Upper lobe of left lung (tissue), 6 donors: ENCODE results near the gene TAF3. TPM values are rescaled to one million over a fixed set of nuclear protein-coding genes. Genes with fewer than 3 reads are reported as not detected.
A peak's percentile ranks its signal among the peaks of the same experiment; 100 is the strongest.

Source experiments
- ATAC-seq, 2 donors: fragments of 200-7000 bp; cut with Tn5 transposase; one replicate each; pipeline ENCODE4 v1.9.1; 2022; ENCODE audit warnings: mild to moderate bottlenecking in 2 of 2, moderate library complexity in 2 of 2; ENCODE audit not compliant: low FRiP score in 2 of 2
- DNase-seq, 2 donors: peaks; one replicate each; pipeline ENCODE4 v3.0.0-alpha.2; 2019 to 2020
- H3K27ac ChIP-seq, 4 donors: fragments of 200-600 bp; sonication (generic); one replicate each; pipeline ENCODE4 v1.5.1; 2016 to 2019
- H3K27me3 ChIP-seq, 4 donors: fragments of 200-600 bp; sonication (generic); one replicate each; pipeline ENCODE4 v1.5.1; 2017 to 2019
- H3K36me3 ChIP-seq, 4 donors: fragments of 200-600 bp; sonication (generic); one replicate each; pipeline ENCODE4 v1.5.1; 2016 to 2019
- H3K4me1 ChIP-seq, 4 donors: fragments of 200-600 bp; sonication (generic); one replicate each; pipeline ENCODE4 v1.5.1; 2018 to 2019
- H3K4me3 ChIP-seq, 4 donors: fragments of 200-600 bp; sonication (generic); one replicate each; pipeline ENCODE4 v1.5.1; 2017 to 2019; ENCODE audit warnings: mild to moderate bottlenecking in 2 of 4, moderate library complexity in 1 of 4
- H3K9me3 ChIP-seq, 4 donors: fragments of 200-600 bp; sonication (generic); one replicate each; pipeline ENCODE4 v1.5.1; 2018 to 2019
- CTCF ChIP-seq, 6 experiments: fragments of 450-650 bp in 4 of 6; fragments of 200-600 bp in 2 of 6; sonication (generic) in 2 of 6; IDR thresholded peaks; one replicate each; pipeline ENCODE4 v1.5.1; 2016 to 2019; ENCODE audit warnings: antibody characterized with exemption in 6 of 6
- EP300 ChIP-seq, 4 donors: sonication (generic); formaldehyde crosslinking; IDR thresholded peaks; one replicate each; pipeline ENCODE4 v1.5.1; 2017; ENCODE audit warnings: antibody characterized with exemption in 4 of 4, control low read depth in 2 of 4
- POLR2A ChIP-seq, 4 donors: fragments of 450-650 bp; IDR thresholded peaks; one replicate each; pipeline ENCODE4 v1.5.1; 2016 to 2017; ENCODE audit warnings: antibody characterized with exemption in 4 of 4, mild to moderate bottlenecking in 2 of 4
- POLR2AphosphoS5 ChIP-seq, 2 donors: sonication (generic); formaldehyde crosslinking; IDR thresholded peaks; one replicate each; pipeline ENCODE4 v1.5.1; 2017; ENCODE audit warnings: antibody characterized with exemption in 2 of 2
- WGBS, 2 donors: methylation state at CpG; one replicate each; pipeline ENCODE4 v1.1.5; 2017 to 2018; 5-methylcytosine and 5-hydroxymethylcytosine counted together
- total RNA-seq, 6 donors: library from RNA; depleted of rRNA in 4 of 6; stranded (reverse); fragments of >200 nt in 4 of 6; gene quantifications; one replicate each; pipeline versions ENCODE4 v1.1.0 to v1.2.1, GENCODE V29; 2016 to 2021
- donor health status: DM: no; HTN: no; CAD: no; lungs with moderate emphysema.
- donor health status: DM: no; HTN: yes; CAD: no; lungs with severe emphysema.

The TAF3 gene
- total RNA-seq, 6 donors from 2014 or later: 6.8 to 16.8 (median 10.1) TPM

GRCh38 chr10:7998831-7999230 is 180.5 kb downstream of the TAF3 start:
- DNase-seq (no peak), ATAC-seq (no peak)
- Histone ChIP-seq H3K27ac (no peak overlapping the region), H3K4me3 (no peak overlapping the region), H3K36me3 (no peaks in the 10 kb centered on the region), H3K9me3 (no peaks in the 10 kb centered on the region), H3K27me3 (no peaks in the 10 kb centered on the region), H3K4me1 (no peaks in the 10 kb centered on the region)
- TF ChIP-seq CTCF (IDR thresholded peaks at IDR 0.05) (no peak), EP300 (IDR thresholded peaks at IDR 0.05) (no peak), POLR2AphosphoS5 (IDR thresholded peaks at IDR 0.05) (no peak), POLR2A (IDR thresholded peaks at IDR 0.05) (no peak)
- 100% methylated on average over 1 of the region's 1 CpG for WGBS, 2 donors

- Histone ChIP-seq H3K27ac (no peak overlapping the region), H3K9me3 (peaks cover 0 to 10% (median 4%) of the 10 kb centered on the region in 4 donors), H3K4me3 (no peak overlapping the region), H3K36me3 (peaks cover 0 to 9% (median 3%) of the 10 kb centered on the region in 4 donors), H3K4me1 (no peaks in the 10 kb centered on the region), H3K27me3 (no peaks in the 10 kb centered on the region)
- TF ChIP-seq EP300 (IDR thresholded peaks at IDR 0.05) (no peak), POLR2A (IDR thresholded peaks at IDR 0.05) (no peak), CTCF (IDR thresholded peaks at IDR 0.05) (no peak), POLR2AphosphoS5 (IDR thresholded peaks at IDR 0.05) (no peak)
- 70% methylated on average over 2 of the region's 2 CpGs for WGBS, 2 donors
- ATAC-seq (no peak), DNase-seq (no peak)
These were observed 186.2 kb downstream of the TAF3 start for GRCh38 chr10:8004469-8005000.

GRCh38 chr10:8006274-8006999 is 188.1 kb downstream of the TAF3 start:
- WGBS, 2 donors: 86 to 87% methylated on average over 10 of the region's 10 CpGs
- peaks cover 0 to 23% (median 13%) of the 10 kb centered on the region in 4 donors for H3K36me3 ChIP-seq
- H3K4me3 ChIP-seq: no peak overlapping the region
- H3K4me1 ChIP-seq: no peaks in the 10 kb centered on the region
- no peak overlapping the region for H3K27ac ChIP-seq
- H3K27me3 ChIP-seq: no peaks in the 10 kb centered on the region
- no peak for TF ChIP-seq POLR2A (IDR thresholded peaks at IDR 0.05)
- TF ChIP-seq CTCF (IDR thresholded peaks at IDR 0.05): no peak
- TF ChIP-seq EP300 (IDR thresholded peaks at IDR 0.05): no peak
- TF ChIP-seq POLR2AphosphoS5 (IDR thresholded peaks at IDR 0.05): no peak
- ATAC-seq: no peak
- DNase-seq: no peak
- H3K9me3 ChIP-seq: peaks cover 0 to 10% (median 4%) of the 10 kb centered on the region in 4 donors

- H3K4me3 ChIP-seq: no peak overlapping the region
- H3K27ac ChIP-seq: no peak overlapping the region
- TF ChIP-seq POLR2A (IDR thresholded peaks at IDR 0.05) (no peak), CTCF (IDR thresholded peaks at IDR 0.05) (no peak), POLR2AphosphoS5 (IDR thresholded peaks at IDR 0.05) (no peak), EP300 (IDR thresholded peaks at IDR 0.05) (no peak)
- no peaks in the 10 kb centered on the region for H3K4me1 ChIP-seq
- WGBS, 2 donors: 96 to 97% methylated on average over 26 to 38 of the region's 38 CpGs
- H3K36me3 ChIP-seq: peaks cover 0 to 36% (median 15%) of the 10 kb centered on the region in 4 donors
- no peaks in the 10 kb centered on the region for H3K27me3 ChIP-seq
- peak in 1 of 2 donors; percentile 72 for DNase-seq
- ATAC-seq: no peak
- H3K9me3 ChIP-seq: peaks cover 0 to 9% (median 4%) of the 10 kb centered on the region in 4 donors
These were observed 190.7 kb downstream of the TAF3 start for GRCh38 chr10:8009031-8009430.
